Raji (cell line): ENCODE results near the gene CADPS.

Source experiments
- POLR2A ChIP-seq: IDR thresholded peaks from 2 replicates; pipeline ENCODE4 v1.6.1; 2011; ENCODE audit warnings: low read depth, low read length, control low read depth; ENCODE audit not compliant: insufficient read depth

The CADPS gene

GRCh38 chr3:62708638-62709373 lies 166.4 kb downstream of the CADPS start:
- TF ChIP-seq POLR2A = 0 out of 2 replicates have a peak, but pooled peaks have one; percentile 17

GRCh38 chr3:62705721-62706120 lies 169.5 kb downstream of the CADPS start:
- TF ChIP-seq POLR2A = no peak

GRCh38 chr3:62703451-62704167 lies 171.6 kb downstream of the CADPS start:
- TF ChIP-seq POLR2A = no peak

GRCh38 chr3:62700357-62700756 lies 174.9 kb downstream of the CADPS start:
- TF ChIP-seq POLR2A = no peak

GRCh38 chr3:62699728-62700127 lies 175.5 kb downstream of the CADPS start:
- no peak for TF ChIP-seq POLR2A

GRCh38 chr3:62696011-62696410 lies 179.2 kb downstream of the CADPS start:
- no peak for TF ChIP-seq POLR2A

- no peak for TF ChIP-seq POLR2A
Measured at GRCh38 chr3:62688812-62689211, 186.4 kb downstream of the CADPS start.

- TF ChIP-seq POLR2A = no peak
Measured at GRCh38 chr3:62688050-62688449, 187.2 kb downstream of the CADPS start.

- no peak for TF ChIP-seq POLR2A
Measured at GRCh38 chr3:62686503-62687294, 188.5 kb downstream of the CADPS start.

GRCh38 chr3:62682826-62683225 lies 192.4 kb downstream of the CADPS start:
- no peak for TF ChIP-seq POLR2A

GRCh38 chr3:62679988-62680387 lies 195.2 kb downstream of the CADPS start:
- TF ChIP-seq POLR2A = no peak

- TF ChIP-seq POLR2A = no peak
Measured at GRCh38 chr3:62678841-62679240, 196.4 kb downstream of the CADPS start.

GRCh38 chr3:62677926-62678325 lies 197.3 kb downstream of the CADPS start:
- no peak for TF ChIP-seq POLR2A

- no peak for TF ChIP-seq POLR2A
Measured at GRCh38 chr3:62676689-62677271, 198.4 kb downstream of the CADPS start.

GRCh38 chr3:62675492-62675891 lies 199.7 kb downstream of the CADPS start:
- no peak for TF ChIP-seq POLR2A

- TF ChIP-seq POLR2A = no peak
Measured at GRCh38 chr3:62672988-62673313, 202.3 kb downstream of the CADPS start.
